CD4-positive, alpha-beta T cell (primary cell): ENCODE data around the gene IL2RA. TPM values are rescaled to one million over a fixed set of nuclear protein-coding genes. Genes with fewer than 3 reads are reported as not detected.

Source experiments
- ATAC-seq: fragments of 200-7000 bp; cut with Tn5 transposase; one replicate; pipeline ENCODE4 v1.10.0; 2022; ENCODE audit warnings: mild to moderate bottlenecking; ENCODE audit not compliant: poor library complexity
- CTCF ChIA-PET: fragments of 350-600 bp; sonication (Branson Sonifier 250); formaldehyde crosslinking; loops from one replicate; lab custom pipeline; 2021; ENCODE audit warnings: antibody characterized with exemption, inconsistent platforms; lab: Charles Lee
- POLR2A ChIA-PET: fragments of 350-600 bp; sonication (Branson Sonifier 250); formaldehyde crosslinking; loops from one replicate; lab custom pipeline; 2021; ENCODE audit warnings: antibody characterized with exemption, inconsistent platforms; lab: Charles Lee
- DNase-seq, 14 experiments: peaks; one replicate each; pipeline ENCODE4 v3.0.0-alpha.2; 2013 to 2020; ENCODE audit warnings: mixed read lengths in 2 of 14
- H3K27ac ChIP-seq, 2 donors: one replicate each; pipeline versions ENCODE4 v1.5.1 to v1.7.0; 2013; ENCODE audit warnings: low read length in 2 of 2, low read depth in 1 of 2, mild to moderate bottlenecking in 1 of 2
- H3K27me3 ChIP-seq, 2 experiments: 1 replicate in 1 of 2; 2 replicates in 1 of 2; pipeline versions ENCODE4 v1.6.1 to v1.7.0; 2013; ENCODE audit warnings: low read length in 2 of 2, control low read depth in 1 of 2, mild to moderate bottlenecking in 1 of 2, moderate library complexity in 1 of 2; ENCODE audit not compliant: insufficient read depth in 2 of 2, control insufficient read depth in 1 of 2
- H3K36me3 ChIP-seq: one replicate; pipeline ENCODE4 v1.6.1; 2013; ENCODE audit warnings: low read length, control low read depth; ENCODE audit not compliant: insufficient read depth
- H3K4me1 ChIP-seq: one replicate; pipeline ENCODE4 v1.6.1; 2013; ENCODE audit warnings: low read length, control low read depth; ENCODE audit not compliant: insufficient read depth
- H3K4me3 ChIP-seq: one replicate; pipeline ENCODE4 v1.5.1; 2013; ENCODE audit warnings: mild to moderate bottlenecking, low read length, moderate library complexity
- H3K9me3 ChIP-seq, 2 experiments: 1 replicate in 1 of 2; 2 replicates in 1 of 2; pipeline versions ENCODE4 v1.6.1 to v1.7.0; 2013; ENCODE audit warnings: low read length in 2 of 2, mild to moderate bottlenecking in 2 of 2, control low read depth in 1 of 2, moderate library complexity in 1 of 2; ENCODE audit not compliant: control insufficient read depth in 1 of 2, insufficient read depth in 1 of 2
- H3K27ac Mint-ChIP-seq: one replicate; pipeline ENCODE4 v1.8.0; 2020; ENCODE audit warnings: mixed read lengths
- H3K27me3 Mint-ChIP-seq: one replicate; pipeline ENCODE4 v1.8.0; 2021; ENCODE audit warnings: mixed read lengths
- H3K36me3 Mint-ChIP-seq: one replicate; pipeline ENCODE4 v1.8.0; 2021; ENCODE audit warnings: low read depth, mixed read lengths
- H3K4me1 Mint-ChIP-seq: one replicate; pipeline ENCODE4 v1.8.0; 2021; ENCODE audit warnings: low read depth, mixed read lengths
- H3K4me3 Mint-ChIP-seq: one replicate; pipeline ENCODE4 v1.8.0; 2020; ENCODE audit warnings: mild to moderate bottlenecking, mixed read lengths
- H3K9me3 Mint-ChIP-seq: one replicate; pipeline ENCODE4 v1.8.0; 2020; ENCODE audit warnings: mixed read lengths
- intact Hi-C, 2 experiments: fragments of 100-400 bp; cut with DNase I in 1 of 2; cut with micrococcal nuclease in 1 of 2; formaldehyde crosslinking; loops; one replicate each; pipeline versions ENCODE4 v1.15.1 to v1.9.0; 2023 to 2025; cut with DNase I, micrococcal nuclease
- polyA plus RNA-seq, 2 donors: library from polyadenylated mRNA; unstranded; fragments of 120-200 nt; gene quantifications; one replicate each; pipeline ENCODE4 v1.2.1, GENCODE V29; 2013
- total RNA-seq, 174 experiments: library from RNA in 2 of 174; stranded (reverse) in 2 of 174; gene quantifications; one replicate each; pipeline ENCODE4 v1.2.3 and lab custom pipeline; 2021 to 2026
- TF ChIP-seq, protein P1 (sequence below): fragments of 200-600 bp; IDR thresholded peaks from one replicate; pipeline ENCODE4 v1.8.0; 2022; ENCODE audit warnings: antibody characterized with exemption, mild to moderate bottlenecking

The IL2RA gene
- total RNA-seq: 1 to 10 TPM; 4.9 to 5.4 TPM
- 22.1 TPM for polyA plus RNA-seq (2013, experiment 1 of 2)
- polyA plus RNA-seq (2013, experiment 2 of 2): 30.3 TPM
- total RNA-seq (lab: John Stamatoyannopoulos, UW): 9.2 to 1,186 (median 73.0) reads per million in 172 experiments

DNA sequence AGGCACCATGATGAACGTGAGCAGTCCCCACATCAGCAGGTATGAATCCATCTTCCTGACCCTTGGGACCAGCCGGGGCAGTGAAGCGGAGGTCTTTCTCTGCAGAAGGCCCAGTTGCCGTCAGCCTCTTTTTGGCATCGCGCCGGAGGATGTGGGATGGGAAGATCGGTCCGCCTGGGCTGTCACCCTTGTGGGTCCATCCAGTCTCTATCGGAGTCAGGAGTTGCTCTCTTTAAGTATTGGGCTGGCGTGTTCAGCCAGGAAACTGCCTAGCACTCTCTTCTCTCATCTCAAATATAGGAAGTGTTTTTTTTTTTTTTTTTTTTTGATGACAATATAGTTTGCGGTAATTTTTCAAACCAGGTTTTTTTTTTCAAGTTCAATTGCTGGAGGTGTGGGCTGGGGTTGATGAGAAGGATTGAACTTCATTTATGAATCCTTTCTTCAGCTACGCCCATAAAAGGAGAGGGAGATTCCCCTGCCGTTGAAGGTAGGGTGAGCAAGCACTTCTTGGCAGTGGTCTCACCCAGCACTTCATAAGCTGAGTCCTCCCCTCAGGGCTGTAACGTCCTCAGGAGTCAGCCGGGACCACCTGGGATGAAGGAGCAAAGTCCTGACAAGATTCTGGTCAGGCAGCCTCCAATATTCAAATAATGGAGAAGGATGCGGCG, at the start of gene IL2RA:
Gene IL2RA (minus strand): TSS at position 267 of the 671 bp plus-strand sequence. CDS start 216 bp downstream, at position 51.
- no peaks in the 10 kb centered on the region for H3K9me3 Mint-ChIP-seq
- peaks cover 69% of the 10 kb centered on the region for H3K4me1 Mint-ChIP-seq
- H3K4me3 Mint-ChIP-seq: peak within 1 kb of the TSS; percentile 94
- peak within 1 kb of the TSS; percentile 76 for H3K27ac Mint-ChIP-seq
- intact Hi-C loops: loop anchor here in 1 of 2 experiments (1.0 kb wide), 2 partner anchors 11 to 48 kb away; no protein-coding TSS in a partner anchor
- H3K4me3 ChIP-seq: peak within 1 kb of the TSS; percentile 63
- TF ChIP-seq, protein P1, sequence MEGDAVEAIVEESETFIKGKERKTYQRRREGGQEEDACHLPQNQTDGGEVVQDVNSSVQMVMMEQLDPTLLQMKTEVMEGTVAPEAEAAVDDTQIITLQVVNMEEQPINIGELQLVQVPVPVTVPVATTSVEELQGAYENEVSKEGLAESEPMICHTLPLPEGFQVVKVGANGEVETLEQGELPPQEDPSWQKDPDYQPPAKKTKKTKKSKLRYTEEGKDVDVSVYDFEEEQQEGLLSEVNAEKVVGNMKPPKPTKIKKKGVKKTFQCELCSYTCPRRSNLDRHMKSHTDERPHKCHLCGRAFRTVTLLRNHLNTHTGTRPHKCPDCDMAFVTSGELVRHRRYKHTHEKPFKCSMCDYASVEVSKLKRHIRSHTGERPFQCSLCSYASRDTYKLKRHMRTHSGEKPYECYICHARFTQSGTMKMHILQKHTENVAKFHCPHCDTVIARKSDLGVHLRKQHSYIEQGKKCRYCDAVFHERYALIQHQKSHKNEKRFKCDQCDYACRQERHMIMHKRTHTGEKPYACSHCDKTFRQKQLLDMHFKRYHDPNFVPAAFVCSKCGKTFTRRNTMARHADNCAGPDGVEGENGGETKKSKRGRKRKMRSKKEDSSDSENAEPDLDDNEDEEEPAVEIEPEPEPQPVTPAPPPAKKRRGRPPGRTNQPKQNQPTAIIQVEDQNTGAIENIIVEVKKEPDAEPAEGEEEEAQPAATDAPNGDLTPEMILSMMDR: no peak
- peaks cover 52% of the 10 kb centered on the region for H3K4me1 ChIP-seq
- DNase-seq (peak in 12 of 14 experiments; percentile 28 to 90 (median 51)), ATAC-seq (peak; percentile 87)
- H3K27ac ChIP-seq: peak within 1 kb of the TSS; percentile 23 to 71
- no peaks in the 10 kb centered on the region for H3K27me3 Mint-ChIP-seq
- no peaks in the 10 kb centered on the region for H3K9me3 ChIP-seq
- no peaks in the 10 kb centered on the region for H3K36me3 ChIP-seq
- H3K36me3 Mint-ChIP-seq: no peaks in the 10 kb centered on the region
- ChIA-PET CTCF (interaction anchor here (0.6 to 3.8 kb wide), 6 partner anchors 10 to 91 kb away, joined by 3 to 24 read pairs (median 4); no protein-coding TSS in a partner anchor), POLR2A (interaction anchor here (0.7 to 3.7 kb wide), 7 partner anchors 10 to 348 kb away, joined by 3 to 26 read pairs (median 5); no protein-coding TSS in a partner anchor)
- no peaks in the 10 kb centered on the region for H3K27me3 ChIP-seq

DNA sequence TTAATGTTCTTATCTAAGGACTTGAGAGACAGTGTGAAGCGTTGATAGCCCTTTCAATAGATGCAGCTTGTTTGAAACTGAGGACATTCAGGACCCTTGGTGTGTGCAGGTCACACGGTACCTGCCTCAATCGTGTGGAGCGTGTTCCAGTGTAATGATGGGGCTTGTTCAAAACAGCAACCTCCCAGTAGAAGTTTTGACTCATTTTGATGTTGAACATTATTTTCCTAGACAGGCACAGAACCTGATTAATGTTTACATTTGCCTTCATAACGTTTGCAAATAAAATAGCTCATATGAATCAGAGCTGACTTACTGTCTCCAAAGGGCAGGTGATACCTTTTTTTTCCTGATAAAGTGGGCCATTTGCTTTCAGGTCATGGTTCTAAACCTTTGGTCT, 48.0 kb upstream of the IL2RA start:
- Histone ChIP-seq H3K27ac (no peak overlapping the region), H3K4me1 (peaks cover 19% of the 10 kb centered on the region), H3K4me3 (peak overlapping the region; percentile 9), H3K36me3 (peaks cover 90% of the 10 kb centered on the region), H3K27me3 (no peaks in the 10 kb centered on the region), H3K9me3 (no peaks in the 10 kb centered on the region)
- Mint-ChIP-seq H3K4me1 (peaks cover 42% of the 10 kb centered on the region), H3K27me3 (no peaks in the 10 kb centered on the region), H3K4me3 (peak overlapping the region; percentile 21), H3K27ac (peak overlapping the region; percentile 43), H3K9me3 (no peaks in the 10 kb centered on the region), H3K36me3 (peaks cover 93% of the 10 kb centered on the region)
- DNase-seq (no peak), ATAC-seq (no peak)
- POLR2A ChIA-PET: no interaction called here
- TF ChIP-seq, protein P1: no peak
- CTCF ChIA-PET: interaction anchor here (0.7 to 6.1 kb wide), 5 partner anchors 20 to 296 kb away, joined by 3 to 30 read pairs (median 5); partner anchors contain the start of gene PFKFB3
- intact Hi-C loops: no loop called here

DNA sequence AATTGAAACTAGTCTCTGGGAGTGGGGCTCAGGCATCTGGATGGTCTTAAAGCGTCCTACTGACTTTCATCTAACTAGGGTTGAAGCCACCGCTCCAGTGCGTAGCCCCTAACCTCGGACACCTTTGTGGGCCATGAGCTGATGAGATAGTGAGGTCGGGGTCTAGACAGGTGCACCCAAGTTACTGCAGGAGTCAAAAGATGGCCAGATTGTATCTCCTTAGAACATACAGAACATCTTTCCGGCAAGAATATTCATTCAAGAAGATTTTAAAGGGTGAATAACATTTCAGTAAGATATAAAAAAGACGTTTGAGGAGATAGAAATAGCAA, 47.2 kb upstream of the IL2RA start:
- peaks cover 37% of the 10 kb centered on the region for H3K4me1 Mint-ChIP-seq
- H3K27me3 ChIP-seq: no peaks in the 10 kb centered on the region
- no peaks in the 10 kb centered on the region for H3K27me3 Mint-ChIP-seq
- ATAC-seq (no peak), DNase-seq (peak in 2 of 14 experiments; percentile 22 to 46)
- H3K27ac Mint-ChIP-seq: peak overlapping the region; percentile 43
- no peak overlapping the region for H3K27ac ChIP-seq
- no peaks in the 10 kb centered on the region for H3K9me3 ChIP-seq
- TF ChIP-seq, protein P1: no peak
- POLR2A ChIA-PET: no interaction called here
- no peaks in the 10 kb centered on the region for H3K9me3 Mint-ChIP-seq
- peaks cover 19% of the 10 kb centered on the region for H3K4me1 ChIP-seq
- H3K4me3 ChIP-seq: peak overlapping the region; percentile 9
- peak overlapping the region; percentile 21 for H3K4me3 Mint-ChIP-seq
- H3K36me3 ChIP-seq: peaks cover 82% of the 10 kb centered on the region
- CTCF ChIA-PET: interaction anchor here (1.3 to 6.1 kb wide), 3 partner anchors 23 to 293 kb away, joined by 3 to 30 read pairs (median 6); partner anchors contain the start of gene PFKFB3
- intact Hi-C loops: loop anchor here (1.0 to 10.0 kb wide), 9 partner anchors 41 to 569 kb away; partner anchors contain the start of gene PFKFB3 (in 1 of the 2)
- peaks cover 93% of the 10 kb centered on the region for H3K36me3 Mint-ChIP-seq
